Measurements from ENCODE around the gene NT5E. TPM values are rescaled to one million over a fixed set of nuclear protein-coding genes. Genes with fewer than 3 reads are reported as not detected.

NT5E gene
- total RNA-seq, 1 donor from 2014 or later, result 18.0 TPM

DNA sequence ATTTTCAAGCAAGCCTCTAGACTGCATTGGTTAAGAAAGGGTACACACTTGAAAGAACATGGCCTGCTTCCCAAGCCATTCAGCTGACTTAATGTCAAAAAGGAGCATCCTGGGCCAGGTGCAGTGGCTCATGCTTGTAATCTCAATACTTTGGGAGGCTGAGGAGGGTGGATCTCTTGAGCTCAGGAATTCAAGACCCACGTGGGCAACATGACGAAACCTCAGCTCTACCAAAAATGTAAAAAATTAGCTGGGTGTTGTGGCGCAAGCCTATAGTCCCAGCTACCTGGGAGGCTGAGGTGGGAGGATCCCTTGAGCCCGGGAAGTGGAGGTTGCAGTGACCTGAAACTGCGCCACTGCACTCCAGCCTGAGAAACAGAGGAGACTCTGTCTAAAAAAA, 26.9 kb upstream of the NT5E start:
- DNase-seq, result no peak
- H3K9me3 ChIP-seq, result peaks cover 9% of the 10 kb centered on the region
- no peak for ATAC-seq
- no peak overlapping the region for H3K4me3 ChIP-seq
- TF ChIP-seq CTCF (IDR thresholded peaks at IDR 0.05), result no peak
- intact Hi-C loops (cut with DNase I), result no loop called here
- H3K27ac ChIP-seq, result no peak overlapping the region
- H3K27me3 ChIP-seq (ENCODE audit: low read depth), result no peaks in the 10 kb centered on the region
- no peaks in the 10 kb centered on the region for H3K4me1 ChIP-seq
- no peaks in the 10 kb centered on the region for H3K36me3 ChIP-seq

- Histone ChIP-seq H3K4me1 (no peaks in the 10 kb centered on the region), H3K27me3 (ENCODE audit: low read depth) (no peaks in the 10 kb centered on the region), H3K9me3 (peaks cover 9% of the 10 kb centered on the region), H3K36me3 (no peaks in the 10 kb centered on the region), H3K4me3 (no peak overlapping the region), H3K27ac (no peak overlapping the region)
- DNase-seq (no peak), ATAC-seq (no peak)
- no peak for TF ChIP-seq CTCF (IDR thresholded peaks at IDR 0.05)
- intact Hi-C loops (cut with DNase I), result no loop called here
These were observed 24.9 kb upstream of the NT5E start for GRCh38 chr6:85424981-85425380.

DNA sequence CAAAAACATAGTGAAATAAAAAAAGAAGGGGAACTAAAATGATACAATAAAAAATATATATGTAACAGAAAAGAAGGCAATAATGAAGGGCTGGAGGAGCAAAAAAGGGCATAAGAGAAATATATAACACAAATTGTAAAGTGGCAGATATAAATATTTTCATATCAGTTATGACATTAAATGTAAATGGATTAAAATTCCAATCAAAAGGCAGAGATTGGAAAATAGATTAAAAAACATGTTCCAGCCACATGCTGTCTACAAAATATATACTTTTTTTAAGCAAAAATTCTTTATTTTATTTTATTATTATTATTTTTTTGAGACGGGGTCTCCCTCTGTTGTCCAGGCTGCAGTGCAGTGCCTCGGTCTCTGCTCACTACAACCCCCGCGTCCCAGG, 23.9 kb upstream of the NT5E start:
- Histone ChIP-seq H3K36me3 (no peaks in the 10 kb centered on the region), H3K4me3 (no peak overlapping the region), H3K27me3 (ENCODE audit: low read depth) (no peaks in the 10 kb centered on the region), H3K4me1 (no peaks in the 10 kb centered on the region), H3K9me3 (peaks cover 9% of the 10 kb centered on the region), H3K27ac (no peak overlapping the region)
- no peak for DNase-seq
- no peak for ATAC-seq
- intact Hi-C loops (cut with DNase I), result no loop called here
- TF ChIP-seq CTCF (IDR thresholded peaks at IDR 0.05), result no peak

- Histone ChIP-seq H3K36me3 (no peaks in the 10 kb centered on the region), H3K4me3 (no peak overlapping the region), H3K27me3 (ENCODE audit: low read depth) (no peaks in the 10 kb centered on the region), H3K9me3 (peaks cover 9% of the 10 kb centered on the region), H3K27ac (no peak overlapping the region), H3K4me1 (no peaks in the 10 kb centered on the region)
- no peak for ATAC-seq
- no peak for TF ChIP-seq CTCF (IDR thresholded peaks at IDR 0.05)
- no peak for DNase-seq
- intact Hi-C loops (cut with DNase I), result no loop called here
These were observed 21.4 kb upstream of the NT5E start for GRCh38 chr6:85428486-85428885.

DNA sequence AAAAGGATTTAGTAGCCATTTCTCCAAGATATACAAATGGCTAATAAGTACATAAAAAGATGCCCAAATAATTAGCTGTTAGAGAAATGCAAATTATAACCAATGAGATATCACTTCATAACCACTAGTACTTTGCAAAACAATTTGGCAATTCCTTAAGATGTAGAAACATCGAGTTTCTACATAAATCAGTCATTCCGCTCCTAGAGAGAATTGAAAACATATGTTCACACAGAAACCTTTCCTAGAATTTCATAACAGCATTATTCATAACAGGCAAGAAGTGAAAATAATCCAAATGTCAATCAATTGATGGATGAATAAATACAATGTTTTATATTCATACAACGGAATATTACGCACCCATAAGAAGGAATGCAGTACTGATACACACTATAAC, 20.5 kb upstream of the NT5E start:
- Histone ChIP-seq H3K9me3 (peaks cover 9% of the 10 kb centered on the region), H3K27ac (no peak overlapping the region), H3K4me3 (no peak overlapping the region), H3K27me3 (ENCODE audit: low read depth) (no peaks in the 10 kb centered on the region), H3K4me1 (no peaks in the 10 kb centered on the region), H3K36me3 (no peaks in the 10 kb centered on the region)
- DNase-seq (no peak), ATAC-seq (no peak)
- TF ChIP-seq CTCF (IDR thresholded peaks at IDR 0.05), result no peak
- intact Hi-C loops (cut with DNase I), result no loop called here

DNA sequence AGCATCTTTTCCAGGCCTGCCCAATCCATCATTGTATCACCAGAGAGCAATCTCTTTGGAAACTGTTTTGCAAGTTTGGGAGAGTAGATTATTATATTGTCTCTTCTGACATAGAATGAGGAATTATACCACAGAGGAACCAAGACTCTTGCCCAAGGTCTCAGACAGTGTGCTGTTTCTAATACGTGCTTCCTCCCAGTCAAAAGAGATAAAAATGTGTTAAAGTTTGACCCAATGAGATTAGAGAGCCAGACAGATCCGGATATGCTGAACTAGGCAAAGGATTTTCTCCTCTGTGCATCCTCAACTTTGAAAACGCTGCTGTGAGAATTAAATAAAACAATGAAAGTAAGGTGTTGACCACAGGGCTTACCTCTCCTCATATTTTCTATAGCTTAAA, 18.6 kb upstream of the NT5E start:
- no peak for TF ChIP-seq CTCF (IDR thresholded peaks at IDR 0.05)
- H3K27me3 ChIP-seq (ENCODE audit: low read depth), result no peaks in the 10 kb centered on the region
- H3K27ac ChIP-seq, result no peak overlapping the region
- no peaks in the 10 kb centered on the region for H3K4me1 ChIP-seq
- DNase-seq (no peak), ATAC-seq (no peak)
- H3K9me3 ChIP-seq, result peaks cover 1% of the 10 kb centered on the region
- H3K4me3 ChIP-seq, result no peak overlapping the region
- no peaks in the 10 kb centered on the region for H3K36me3 ChIP-seq
- intact Hi-C loops (cut with DNase I), result no loop called here
